ENCODE measurements around the gene LRR1.

DNA sequence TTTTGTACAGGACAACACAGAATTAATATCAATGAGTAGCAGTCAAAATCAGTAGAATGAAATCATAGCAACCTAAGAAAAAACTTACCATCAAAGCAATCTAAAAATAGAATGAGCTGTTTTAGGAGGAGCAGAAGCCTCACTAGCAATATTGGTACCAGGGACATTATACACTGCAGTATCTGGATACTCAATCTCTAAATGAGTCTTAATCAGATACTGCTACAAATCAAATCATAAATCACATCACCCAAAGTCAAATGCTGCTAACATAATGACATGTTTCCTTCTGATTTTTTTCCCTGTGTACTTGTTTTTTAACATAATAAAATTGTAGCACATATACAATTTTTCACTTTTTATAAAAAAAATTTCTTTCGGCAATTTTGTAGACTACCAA is 20.6 kb upstream of the LRR1 start:
- TF ChIP-seq, protein P1, sequence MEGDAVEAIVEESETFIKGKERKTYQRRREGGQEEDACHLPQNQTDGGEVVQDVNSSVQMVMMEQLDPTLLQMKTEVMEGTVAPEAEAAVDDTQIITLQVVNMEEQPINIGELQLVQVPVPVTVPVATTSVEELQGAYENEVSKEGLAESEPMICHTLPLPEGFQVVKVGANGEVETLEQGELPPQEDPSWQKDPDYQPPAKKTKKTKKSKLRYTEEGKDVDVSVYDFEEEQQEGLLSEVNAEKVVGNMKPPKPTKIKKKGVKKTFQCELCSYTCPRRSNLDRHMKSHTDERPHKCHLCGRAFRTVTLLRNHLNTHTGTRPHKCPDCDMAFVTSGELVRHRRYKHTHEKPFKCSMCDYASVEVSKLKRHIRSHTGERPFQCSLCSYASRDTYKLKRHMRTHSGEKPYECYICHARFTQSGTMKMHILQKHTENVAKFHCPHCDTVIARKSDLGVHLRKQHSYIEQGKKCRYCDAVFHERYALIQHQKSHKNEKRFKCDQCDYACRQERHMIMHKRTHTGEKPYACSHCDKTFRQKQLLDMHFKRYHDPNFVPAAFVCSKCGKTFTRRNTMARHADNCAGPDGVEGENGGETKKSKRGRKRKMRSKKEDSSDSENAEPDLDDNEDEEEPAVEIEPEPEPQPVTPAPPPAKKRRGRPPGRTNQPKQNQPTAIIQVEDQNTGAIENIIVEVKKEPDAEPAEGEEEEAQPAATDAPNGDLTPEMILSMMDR (IDR thresholded peaks at IDR 0.05; ENCODE audit: low read length): no peak
- TF ChIP-seq EZH2 (optimal IDR thresholded peaks at IDR 0.05; ENCODE audit: low read depth, low read length): no peak

Data from MM.1S (cell line).